Sciatic nerve (tissue), 1 donor: ENCODE data around the gene RAP1A. TPM values are rescaled to one million over a fixed set of nuclear protein-coding genes. Genes with fewer than 3 reads are reported as not detected.

Source experiments
- total RNA-seq: library from RNA; stranded (reverse); fragmentation: NEBNext Ultra II Directional; extraction: Animal tissue kit (Norgen Biotek cat#: 25700); gene quantifications from one replicate; pipeline ENCODE4 v1.2.1, GENCODE V29; 2021
- donor health status: DM: no; HTN: no; CAD: no.

RAP1A gene
- total RNA-seq, 1 donor from 2014 or later: 97.0 TPM

Other genes with a start within 250 kb of the RAP1A start
- 3.1 TPM for gene OVGP1, start 192.1 kb upstream of the RAP1A start, total RNA-seq
- 16.4 TPM for gene WDR77, start 170.5 kb upstream of the RAP1A start, total RNA-seq
- 112 TPM for gene ATP5PB, start 170.3 kb upstream of the RAP1A start, total RNA-seq
- 15.9 TPM for gene C1orf162, start 145.8 kb upstream of the RAP1A start, total RNA-seq
- 3.8 TPM for gene ADORA3, start 116.2 kb upstream of the RAP1A start, total RNA-seq
- gene TMIGD3, start 116.2 kb upstream of the RAP1A start, total RNA-seq: 1.2 TPM
- gene INKA2, start 119.6 kb downstream of the RAP1A start, total RNA-seq: 17.9 TPM
- gene DDX20, start 136.1 kb downstream of the RAP1A start, total RNA-seq: 9.7 TPM